Activated B cell treated with CpG ODN at 0.5 μM for 24 hours (primary cell): ENCODE data around the gene C1orf105. TPM values are rescaled to one million over a fixed set of nuclear protein-coding genes. Genes with fewer than 3 reads are reported as not detected.
"Not testable (repeated sequence)": the region's sequence is repeated elsewhere in the genome, so short reads cannot be mapped to it uniquely, and the experiment has no call there.

Experiments
- ATAC-seq: fragments of 200-7000 bp; cut with Tn5 transposase; one replicate; pipeline ENCODE4 v1.10.0; 2021; ENCODE audit warnings: low read depth, mild to moderate bottlenecking, moderate library complexity
- CTCF ChIA-PET: fragments of 350-600 bp; sonication (Branson Sonifier 250); formaldehyde crosslinking; loops from one replicate; lab custom pipeline; 2021; ENCODE audit warnings: antibody characterized with exemption; lab: Charles Lee
- POLR2A ChIA-PET: fragments of 350-600 bp; sonication (Branson Sonifier 250); formaldehyde crosslinking; loops from one replicate; lab custom pipeline; 2021; ENCODE audit warnings: antibody characterized with exemption; lab: Charles Lee
- DNase-seq: peaks from one replicate; pipeline ENCODE4 v3.0.0; 2022
- H3K27ac Mint-ChIP-seq: one replicate; pipeline ENCODE4 v1.8.0; 2020; ENCODE audit warnings: mixed read lengths
- H3K27me3 Mint-ChIP-seq: one replicate; pipeline ENCODE4 v1.8.0; 2021; ENCODE audit warnings: mixed read lengths
- H3K36me3 Mint-ChIP-seq: one replicate; pipeline ENCODE4 v1.8.0; 2021; ENCODE audit warnings: low read depth, mixed read lengths
- H3K4me1 Mint-ChIP-seq: one replicate; pipeline ENCODE4 v1.8.0; 2021; ENCODE audit warnings: mixed read lengths
- H3K4me3 Mint-ChIP-seq: one replicate; pipeline ENCODE4 v1.8.0; 2020; ENCODE audit warnings: mild to moderate bottlenecking, mixed read lengths
- H3K9me3 Mint-ChIP-seq: one replicate; pipeline ENCODE4 v1.8.0; 2020; ENCODE audit warnings: mixed read lengths
- CTCF ChIP-seq: fragments of 200-600 bp; IDR thresholded peaks from one replicate; pipeline ENCODE4 v1.8.0; 2022; ENCODE audit warnings: antibody characterized with exemption, mild to moderate bottlenecking
- intact Hi-C: fragments of 100-400 bp; cut with micrococcal nuclease; formaldehyde crosslinking; loops from one replicate; pipeline ENCODE4 v1.15.1; 2024
- total RNA-seq: library from RNA; stranded (reverse); gene quantifications from 2 replicates; pipeline ENCODE4 v1.2.3, GENCODE V29; 2022

C1orf105 gene
- not detected in 2 replicates for total RNA-seq

- no peaks in the 10 kb centered on the region for H3K27me3 Mint-ChIP-seq
- no peak within 1 kb of the TSS for H3K4me3 Mint-ChIP-seq
- ChIA-PET CTCF (interaction anchor here (0.9 to 1.2 kb wide), 3 partner anchors 330 to 420 kb away, joined by 3 to 4 read pairs (median 3); no protein-coding TSS in a partner anchor), POLR2A (no interaction called here)
- no peak for ATAC-seq
- no peak within 1 kb of the TSS for H3K27ac Mint-ChIP-seq
- intact Hi-C loops, result no loop called here
- no peak for TF ChIP-seq CTCF
- H3K4me1 Mint-ChIP-seq, result no peaks in the 10 kb centered on the region
- H3K9me3 Mint-ChIP-seq, result no peaks in the 10 kb centered on the region
- no peak for DNase-seq
- H3K36me3 Mint-ChIP-seq, result no peaks in the 10 kb centered on the region
Measured at GRCh38 chr1:172420385-172420784, at the start of gene C1orf105. Gene C1orf105, plus strand, starts transcription at chr1:172420685. Its CDS starts 201 bp downstream, at chr1:172420886.

GRCh38 chr1:172371646-172372045, 48.8 kb upstream of the C1orf105 start:
- POLR2A ChIA-PET, result interaction anchor here (1.1 kb wide), 1 partner anchor 9 kb away, joined by 3 read pairs; no protein-coding TSS in a partner anchor
- not testable (repeated sequence) for H3K4me3 Mint-ChIP-seq
- peaks cover 14% of the 10 kb centered on the region for H3K36me3 Mint-ChIP-seq

GRCh38 chr1:172373864-172374263, 46.6 kb upstream of the C1orf105 start:
- intact Hi-C loops, result no loop called here
- POLR2A ChIA-PET, result interaction anchor here (0.6 to 10.1 kb wide), 4 partner anchors 20 to 646 kb away, joined by 3 to 248 read pairs (median 4); no protein-coding TSS in a partner anchor
- peaks cover 6% of the 10 kb centered on the region for H3K36me3 Mint-ChIP-seq
- no peak for DNase-seq
- TF ChIP-seq CTCF, result no peak
- no peaks in the 10 kb centered on the region for H3K27me3 Mint-ChIP-seq
- no peak overlapping the region for H3K4me3 Mint-ChIP-seq
- H3K4me1 Mint-ChIP-seq, result peaks cover 33% of the 10 kb centered on the region
- peaks cover 9% of the 10 kb centered on the region for H3K9me3 Mint-ChIP-seq
- H3K27ac Mint-ChIP-seq, result peak overlapping the region; percentile 12
- no peak for ATAC-seq
- CTCF ChIA-PET, result no interaction called here

More at GRCh38 chr1:172371646-172372045, 48.8 kb upstream of the C1orf105 start:
- ATAC-seq, CTCF ChIA-PET, DNase-seq, H3K27ac Mint-ChIP-seq, intact Hi-C loops, H3K27me3 Mint-ChIP-seq: not testable (repeated sequence)
- Mint-ChIP-seq H3K9me3 (peaks cover 26% of the 10 kb centered on the region), H3K4me1 (peaks cover 23% of the 10 kb centered on the region)

- H3K36me3 Mint-ChIP-seq, result peaks cover 4% of the 10 kb centered on the region
- ATAC-seq (no peak), DNase-seq (no peak)
- no peak for TF ChIP-seq CTCF
- intact Hi-C loops, result no loop called here
- peaks cover 44% of the 10 kb centered on the region for H3K4me1 Mint-ChIP-seq
- H3K27me3 Mint-ChIP-seq, result no peaks in the 10 kb centered on the region
- POLR2A ChIA-PET, result interaction anchor here (2.0 to 10.1 kb wide), 3 partner anchors 15 to 32 kb away, joined by 6 to 248 read pairs (median 103); no protein-coding TSS in a partner anchor
- CTCF ChIA-PET, result interaction anchor here (2.2 kb wide), 1 partner anchor 16 kb away, joined by 4 read pairs; no protein-coding TSS in a partner anchor
- peaks cover 5% of the 10 kb centered on the region for H3K9me3 Mint-ChIP-seq
- H3K27ac Mint-ChIP-seq, result peak overlapping the region; percentile 65
- H3K4me3 Mint-ChIP-seq, result no peak overlapping the region
Measured at GRCh38 chr1:172375211-172375631, 45.3 kb upstream of the C1orf105 start.

- Mint-ChIP-seq H3K36me3 (peaks cover 4% of the 10 kb centered on the region), H3K27me3 (no peaks in the 10 kb centered on the region), H3K4me3 (peak overlapping the region; percentile 55), H3K9me3 (no peaks in the 10 kb centered on the region), H3K4me1 (peaks cover 55% of the 10 kb centered on the region), H3K27ac (peak overlapping the region; percentile 69)
- ATAC-seq, result no peak
- ChIA-PET POLR2A (interaction anchor here (0.6 to 10.1 kb wide), 5 partner anchors 16 to 193 kb away, joined by 3 to 248 read pairs (median 3); no protein-coding TSS in a partner anchor), CTCF (interaction anchor here (1.3 to 2.2 kb wide), 4 partner anchors 16 to 286 kb away, joined by 3 to 4 read pairs (median 4); no protein-coding TSS in a partner anchor)
- no peak for DNase-seq
- no peak for TF ChIP-seq CTCF
- intact Hi-C loops, result loop anchor here (1.0 kb wide), 1 partner anchor 15 kb away; no protein-coding TSS in a partner anchor
Measured at GRCh38 chr1:172376431-172376830, 44.1 kb upstream of the C1orf105 start.
